AG09309 (cell line): Measurements from ENCODE around the gene UCHL1.

Experiments
- DNase-seq: peaks from one replicate; pipeline ENCODE4 v3.0.0-alpha.2; 2010; ENCODE audit warnings: low read depth
- H3K4me3 ChIP-seq: 2 replicates; pipeline ENCODE4 v1.5.1; 2011; ENCODE audit warnings: mild to moderate bottlenecking, low read depth, low read length, moderate library complexity; ENCODE audit not compliant: control insufficient read depth
- CTCF ChIP-seq: IDR thresholded peaks from 2 replicates; pipeline ENCODE4 v1.5.1; 2011; ENCODE audit warnings: mild to moderate bottlenecking, low read depth, low read length, inconsistent platforms; ENCODE audit not compliant: insufficient read depth, control insufficient read depth; ENCODE audit errors: missing control alignments

The UCHL1 gene

GRCh38 chr4:41296995-41297394 lies 40.3 kb downstream of the UCHL1 start:
- TF ChIP-seq CTCF, result no peak
- no peak for DNase-seq
- H3K4me3 ChIP-seq, result no peak overlapping the region

- H3K4me3 ChIP-seq, result no peak overlapping the region
- TF ChIP-seq CTCF, result no peak
- no peak for DNase-seq
Measured at GRCh38 chr4:41297832-41298231, 41.1 kb downstream of the UCHL1 start.

GRCh38 chr4:41299486-41299885 lies 42.8 kb downstream of the UCHL1 start:
- DNase-seq, result no peak

GRCh38 chr4:41301137-41301536 lies 44.4 kb downstream of the UCHL1 start:
- H3K4me3 ChIP-seq, result no peak overlapping the region
- TF ChIP-seq CTCF, result no peak
- no peak for DNase-seq

More at GRCh38 chr4:41299486-41299885, 42.8 kb downstream of the UCHL1 start:
- H3K4me3 ChIP-seq, result no peak overlapping the region
- no peak for TF ChIP-seq CTCF

GRCh38 chr4:41303372-41304118 lies 46.8 kb downstream of the UCHL1 start:
- no peak for TF ChIP-seq CTCF

GRCh38 chr4:41304221-41304620 lies 47.5 kb downstream of the UCHL1 start:
- no peak for DNase-seq
- H3K4me3 ChIP-seq, result no peak overlapping the region
- TF ChIP-seq CTCF, result no peak

More at GRCh38 chr4:41303372-41304118, 46.8 kb downstream of the UCHL1 start:
- no peak overlapping the region for H3K4me3 ChIP-seq
- no peak for DNase-seq
